HUES48 (cell line): ENCODE data around the gene FAM13A.

Experiments used
- H3K27ac ChIP-seq: one replicate; pipeline ENCODE4 v1.7.0; 2013; ENCODE audit warnings: low read depth, low read length, inconsistent platforms
- H3K27me3 ChIP-seq: 2 replicates; pipeline ENCODE4 v1.6.1; 2013; ENCODE audit warnings: mild to moderate bottlenecking, low read length; ENCODE audit not compliant: control insufficient read depth, insufficient read depth
- H3K36me3 ChIP-seq: 2 replicates; pipeline ENCODE4 v1.6.1; 2013; ENCODE audit warnings: low read length; ENCODE audit not compliant: control insufficient read depth, insufficient read depth
- H3K4me1 ChIP-seq: 2 replicates; pipeline ENCODE4 v1.6.1; 2013; ENCODE audit warnings: mild to moderate bottlenecking, low read length; ENCODE audit not compliant: control insufficient read depth, insufficient read depth
- H3K4me3 ChIP-seq: 2 replicates; pipeline ENCODE4 v1.5.1; 2013; ENCODE audit warnings: mild to moderate bottlenecking, low read depth, low read length
- H3K9ac ChIP-seq: 2 replicates; pipeline ENCODE4 v1.6.1; 2013; ENCODE audit warnings: mild to moderate bottlenecking, low read depth, low read length, moderate library complexity
- H3K9me3 ChIP-seq: 2 replicates; pipeline ENCODE4 v1.6.1; 2013; ENCODE audit warnings: low read length; ENCODE audit not compliant: control insufficient read depth, insufficient read depth

The FAM13A gene

DNA sequence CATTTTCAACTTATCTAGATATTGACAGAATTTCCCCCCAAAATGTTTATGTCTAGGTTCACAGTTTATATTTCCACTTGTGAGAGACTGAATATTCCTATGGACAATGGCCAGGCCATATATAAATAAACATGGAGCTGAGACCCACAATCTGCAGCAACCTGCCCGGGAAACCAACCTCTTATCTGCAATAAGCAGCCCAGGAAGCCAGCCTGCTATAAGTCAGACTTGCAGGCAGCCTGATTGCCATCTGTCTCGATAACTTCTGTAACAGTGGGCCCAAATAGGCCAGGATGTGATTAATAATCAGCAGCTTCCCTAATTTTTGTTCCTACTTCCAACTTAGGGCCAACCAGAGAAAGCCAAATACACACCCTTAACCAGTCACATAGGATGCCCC, 354.2 kb downstream of the FAM13A start:
- Histone ChIP-seq H3K27ac (no peak overlapping the region), H3K9me3 (no peaks in the 10 kb centered on the region), H3K36me3 (no peaks in the 10 kb centered on the region), H3K27me3 (no peaks in the 10 kb centered on the region), H3K4me1 (0 out of 2 replicates have a peak, but pooled peaks cover 3% of the 10 kb centered on the region), H3K4me3 (no peak overlapping the region), H3K9ac (no peak overlapping the region)

DNA sequence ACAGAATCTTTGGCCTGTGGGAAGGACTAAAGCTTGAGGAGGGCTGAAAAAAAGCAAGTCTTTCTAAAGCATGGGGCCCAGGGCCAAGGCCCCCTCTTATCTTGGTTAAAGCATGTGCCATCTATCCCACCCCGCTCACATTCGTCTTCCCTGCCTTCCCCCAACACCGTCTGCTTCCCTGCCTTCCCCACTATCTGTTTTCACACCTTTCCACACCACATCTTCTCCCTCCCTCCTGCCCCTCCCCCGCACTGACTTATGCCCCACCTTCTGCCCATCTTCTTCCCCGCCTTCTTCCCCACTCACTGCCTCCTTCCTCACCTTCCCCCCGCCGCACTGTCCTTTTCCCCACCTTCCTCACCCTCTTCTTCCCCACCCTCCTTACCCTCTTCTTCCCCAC, 358.5 kb downstream of the FAM13A start:
- no peaks in the 10 kb centered on the region for H3K36me3 ChIP-seq
- no peak overlapping the region for H3K9ac ChIP-seq
- H3K4me3 ChIP-seq: no peak overlapping the region
- no peaks in the 10 kb centered on the region for H3K9me3 ChIP-seq
- no peak overlapping the region for H3K27ac ChIP-seq
- no peaks in the 10 kb centered on the region for H3K27me3 ChIP-seq
- H3K4me1 ChIP-seq: no peaks in the 10 kb centered on the region

GRCh38 chr4:88697588-88698329, 359.2 kb downstream of the FAM13A start, which contains the start of gene NAP1L5:
Gene NAP1L5 (minus strand): TSS chr4:88697829. CDS start chr4:88697754, 75 bp downstream.
- Histone ChIP-seq H3K27me3 (no peaks in the 10 kb centered on the region), H3K9ac (no peak within 1 kb of the TSS), H3K27ac (no peak within 1 kb of the TSS), H3K4me3 (peak within 1 kb of the TSS; percentile 75), H3K4me1 (no peaks in the 10 kb centered on the region), H3K9me3 (no peaks in the 10 kb centered on the region), H3K36me3 (no peaks in the 10 kb centered on the region)

- Histone ChIP-seq H3K4me3 (peak overlapping the region; percentile 75), H3K9me3 (no peaks in the 10 kb centered on the region), H3K9ac (no peak overlapping the region)
Measured at GRCh38 chr4:88697141-88697540, 359.8 kb downstream of the FAM13A start.

GRCh38 chr4:88696630-88697029, 360.4 kb downstream of the FAM13A start:
- H3K4me1 ChIP-seq: no peaks in the 10 kb centered on the region
- H3K36me3 ChIP-seq: no peaks in the 10 kb centered on the region
- H3K9ac ChIP-seq: no peak overlapping the region
- no peaks in the 10 kb centered on the region for H3K9me3 ChIP-seq
- no peak overlapping the region for H3K4me3 ChIP-seq
- H3K27ac ChIP-seq: no peak overlapping the region
- no peaks in the 10 kb centered on the region for H3K27me3 ChIP-seq

More at GRCh38 chr4:88697141-88697540, 359.8 kb downstream of the FAM13A start:
- Histone ChIP-seq H3K27ac (no peak overlapping the region), H3K4me1 (no peaks in the 10 kb centered on the region), H3K36me3 (no peaks in the 10 kb centered on the region), H3K27me3 (no peaks in the 10 kb centered on the region)

DNA sequence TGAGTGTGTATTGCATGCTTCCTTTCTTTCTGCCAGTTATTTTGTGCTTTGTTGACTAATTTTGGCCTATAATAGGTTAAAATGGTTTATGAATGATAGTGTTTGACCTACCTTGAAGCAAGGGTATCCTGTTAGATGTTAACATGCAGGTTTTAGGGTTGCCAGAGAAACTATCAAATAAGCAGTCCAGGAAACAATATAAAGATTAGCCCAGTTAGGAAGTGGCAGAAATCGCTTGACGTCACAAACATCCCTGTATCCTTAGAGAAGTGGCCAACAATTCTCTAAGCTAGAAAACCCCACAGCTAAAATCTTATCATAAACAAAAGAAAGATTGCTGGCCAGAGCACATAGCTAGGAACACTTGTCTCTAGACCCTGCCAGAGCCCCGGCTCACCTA, 363.2 kb downstream of the FAM13A start:
- Histone ChIP-seq H3K27ac (no peak overlapping the region), H3K4me3 (no peak overlapping the region), H3K9me3 (no peaks in the 10 kb centered on the region), H3K4me1 (0 out of 2 replicates have a peak, but pooled peaks cover 4% of the 10 kb centered on the region), H3K36me3 (no peaks in the 10 kb centered on the region), H3K9ac (no peak overlapping the region), H3K27me3 (no peaks in the 10 kb centered on the region)

- Histone ChIP-seq H3K27ac (no peak overlapping the region), H3K4me3 (no peak overlapping the region), H3K4me1 (0 out of 2 replicates have a peak, but pooled peaks cover 4% of the 10 kb centered on the region), H3K36me3 (no peaks in the 10 kb centered on the region), H3K27me3 (no peaks in the 10 kb centered on the region), H3K9me3 (no peaks in the 10 kb centered on the region), H3K9ac (no peak overlapping the region)
Measured at GRCh38 chr4:88690355-88690754, 366.6 kb downstream of the FAM13A start.

DNA sequence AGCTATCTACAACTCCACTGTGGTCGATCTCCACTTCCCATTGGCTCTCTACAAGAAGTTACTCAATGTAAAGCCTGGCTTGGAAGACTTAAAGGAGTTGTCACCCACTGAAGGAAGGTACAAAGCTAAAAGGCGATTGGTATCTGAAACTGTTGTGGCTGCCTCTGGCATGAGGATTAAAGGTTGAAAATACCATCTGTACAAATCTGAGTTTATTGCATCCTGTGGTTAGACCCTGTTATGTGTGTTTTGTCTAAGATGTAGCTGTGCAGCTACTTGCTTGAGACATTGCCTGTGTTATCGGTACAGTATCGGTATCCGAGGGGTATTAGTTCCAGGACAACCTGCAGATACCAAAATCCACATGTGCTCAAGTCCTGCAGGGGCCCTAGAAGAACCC, 375.8 kb downstream of the FAM13A start:
- Histone ChIP-seq H3K27ac (no peak overlapping the region), H3K27me3 (no peaks in the 10 kb centered on the region), H3K9me3 (no peaks in the 10 kb centered on the region), H3K9ac (no peak overlapping the region), H3K4me3 (no peak overlapping the region), H3K36me3 (no peaks in the 10 kb centered on the region), H3K4me1 (no peaks in the 10 kb centered on the region)
